CD4-positive, alpha-beta T cell treated with Interleukin-15 for 4 hours (primary cell): Measurements from ENCODE around the gene SLC6A11.

ENCODE experiments used
- DNase-seq: peaks from one replicate; pipeline ENCODE4 v3.0.0-alpha.2; 2020; ENCODE audit warnings: low spot score

SLC6A11 gene

DNA sequence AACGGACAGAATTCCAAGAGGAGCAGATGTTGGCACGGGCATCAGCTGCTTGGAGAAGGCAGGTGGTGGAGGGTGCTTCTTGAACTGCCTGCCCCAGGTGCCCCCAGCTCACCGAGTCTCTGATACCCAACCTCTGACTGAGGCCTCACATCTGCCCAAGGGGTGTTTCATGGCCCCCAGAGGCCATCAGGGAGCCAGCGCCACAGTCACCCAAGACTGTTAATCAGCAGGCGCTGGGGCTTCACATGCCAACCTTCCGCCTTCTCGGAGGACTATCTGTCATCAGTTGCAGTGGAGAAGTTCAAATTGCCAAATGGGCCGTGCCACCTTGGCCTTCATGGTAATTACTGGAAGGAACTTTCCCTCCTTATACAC is 114.6 kb downstream of the SLC6A11 start:
- DNase-seq: no peak

DNA sequence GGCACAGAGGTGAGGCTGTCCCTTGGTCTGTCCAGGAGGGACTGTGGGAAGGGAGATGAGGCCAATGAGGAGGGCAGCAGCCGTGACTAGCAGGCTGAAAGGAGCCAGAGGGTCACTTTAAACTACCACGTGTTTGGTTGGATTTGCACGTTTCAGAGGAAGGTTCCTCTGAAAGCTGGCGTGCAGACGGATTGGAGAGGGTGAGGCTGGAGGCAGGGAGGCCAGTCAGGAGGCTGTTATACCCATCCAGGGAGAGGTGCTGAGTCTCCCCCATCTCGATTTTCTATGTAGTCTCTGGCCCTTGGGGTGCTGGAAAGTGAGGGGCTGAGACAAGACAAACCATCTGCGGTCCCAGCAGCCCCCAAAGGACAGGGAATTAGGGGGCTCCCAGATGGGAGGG is 116.6 kb downstream of the SLC6A11 start:
- DNase-seq: no peak

DNA sequence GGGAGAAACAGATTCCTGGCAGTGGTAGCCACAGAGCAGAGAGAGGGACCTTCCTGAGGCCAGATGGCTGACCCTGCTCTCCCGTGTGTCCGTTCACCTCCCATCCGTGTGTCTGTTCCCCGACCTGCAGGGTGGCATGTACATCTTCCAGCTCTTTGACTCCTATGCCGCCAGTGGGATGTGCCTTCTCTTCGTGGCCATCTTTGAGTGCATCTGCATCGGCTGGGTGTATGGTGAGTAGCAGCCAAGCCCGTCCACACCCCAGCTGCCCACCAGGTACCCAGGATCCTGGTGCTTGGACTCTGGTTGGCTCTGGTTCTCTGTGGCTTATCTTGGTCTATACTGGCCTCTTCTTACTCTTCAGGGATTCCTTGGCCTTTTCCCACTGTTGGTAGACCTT is 117.0 kb downstream of the SLC6A11 start:
- DNase-seq: no peak

DNA sequence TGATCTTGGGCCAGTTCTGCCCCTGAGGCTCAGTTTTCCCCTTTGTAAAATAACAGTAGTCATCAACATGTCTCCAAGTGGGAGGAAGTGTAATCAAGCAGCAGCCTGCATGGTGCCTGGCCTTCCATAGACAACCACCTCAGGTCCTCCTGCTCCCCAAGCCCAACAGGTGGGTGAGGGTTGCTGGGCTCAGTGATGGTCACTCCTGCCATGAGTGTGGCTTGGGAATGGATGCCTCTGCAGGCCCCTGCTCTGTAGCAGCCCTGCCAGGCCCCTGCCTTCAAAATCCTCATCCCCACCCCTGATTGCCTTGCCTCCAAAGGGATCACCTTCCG is 117.4 kb downstream of the SLC6A11 start:
- DNase-seq: no peak

DNA sequence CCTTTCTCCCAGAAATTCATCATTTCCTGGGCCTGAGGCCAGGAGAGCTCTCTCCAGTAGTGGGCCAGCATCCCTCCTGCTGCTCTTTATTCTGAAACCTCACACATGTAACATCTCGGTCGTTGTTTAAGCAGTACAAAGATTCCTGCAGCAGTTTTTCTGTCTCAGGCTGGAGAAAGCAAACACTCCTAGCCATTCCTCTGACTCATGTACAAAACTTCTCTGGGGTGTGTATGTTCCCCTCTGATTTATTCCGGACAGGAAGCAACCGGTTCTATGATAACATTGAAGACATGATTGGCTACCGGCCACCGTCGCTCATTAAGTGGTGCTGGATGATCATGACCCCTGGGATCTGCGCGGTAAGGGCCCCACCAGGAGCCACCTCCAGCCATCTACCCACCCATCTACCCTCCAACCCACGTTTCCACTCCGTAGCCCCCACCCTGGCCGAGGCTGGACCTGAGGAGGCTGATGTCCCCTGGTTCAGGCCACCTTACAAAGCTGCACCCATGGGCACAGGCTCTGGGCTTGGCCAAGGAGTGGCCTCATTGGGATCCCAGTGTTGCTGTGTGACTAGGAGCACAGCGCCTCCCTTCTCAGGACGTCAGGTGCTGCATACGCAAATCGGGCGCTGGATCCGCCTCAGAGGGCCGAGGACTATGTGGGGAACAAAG is 117.9 kb downstream of the SLC6A11 start:
- no peak for DNase-seq

DNA sequence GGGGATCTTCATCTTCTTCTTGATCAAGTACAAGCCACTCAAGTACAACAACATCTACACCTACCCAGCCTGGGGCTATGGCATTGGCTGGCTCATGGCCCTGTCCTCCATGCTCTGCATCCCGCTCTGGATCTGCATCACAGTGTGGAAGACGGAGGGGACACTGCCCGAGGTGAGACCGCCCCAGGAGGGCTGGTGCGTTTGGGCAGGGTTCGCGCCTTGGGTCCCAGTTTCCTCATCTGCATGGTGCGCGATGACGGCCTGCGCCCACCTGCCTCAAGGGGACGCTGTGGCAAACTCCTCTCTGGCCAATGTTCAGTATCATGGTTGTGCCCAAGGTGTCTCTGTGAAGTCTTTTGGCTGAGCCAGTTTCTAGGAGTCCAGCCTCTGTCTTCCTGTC is 119.0 kb downstream of the SLC6A11 start:
- DNase-seq: no peak

DNA sequence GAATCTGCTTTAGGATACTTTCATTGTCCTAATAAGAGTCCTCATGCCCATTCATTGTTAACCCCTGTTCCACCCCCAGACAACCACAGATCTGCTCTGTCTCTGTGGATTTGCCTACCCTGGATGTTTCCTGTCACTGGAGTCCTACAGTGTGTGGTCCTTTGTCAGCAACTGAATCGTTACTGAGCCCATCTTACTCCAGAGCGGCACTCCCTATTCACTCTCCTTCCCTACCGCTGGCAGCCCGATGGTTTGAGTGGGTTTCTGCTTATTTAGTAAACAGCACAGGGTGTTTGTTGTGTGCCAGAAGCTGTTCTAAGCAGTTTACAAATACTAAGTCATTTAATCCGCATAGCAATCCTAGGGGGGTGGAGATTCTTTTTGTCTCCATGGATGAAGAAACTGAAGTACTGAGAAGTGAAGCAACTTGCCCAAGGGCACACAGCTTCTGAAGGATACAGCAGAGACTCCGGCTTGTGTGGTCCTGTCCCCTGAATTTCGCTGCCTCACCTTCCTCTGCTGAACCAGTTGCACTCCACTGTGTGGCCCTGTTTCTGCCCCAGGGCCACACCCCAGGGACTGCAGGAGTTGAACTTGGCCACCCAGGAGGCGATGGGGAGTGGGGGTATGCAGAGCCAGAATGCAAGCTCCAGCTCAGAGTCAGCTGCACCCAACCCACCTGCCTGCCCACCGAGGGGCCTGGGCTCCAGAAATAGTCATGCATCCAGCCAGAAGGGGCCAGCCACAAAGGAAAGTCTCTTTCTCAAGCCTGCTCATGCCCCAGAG is 120.0 kb downstream of the SLC6A11 start:
- no peak for DNase-seq

- no peak for DNase-seq
Measured at GRCh38 chr3:10936686-10937085, 120.7 kb downstream of the SLC6A11 start.

DNA sequence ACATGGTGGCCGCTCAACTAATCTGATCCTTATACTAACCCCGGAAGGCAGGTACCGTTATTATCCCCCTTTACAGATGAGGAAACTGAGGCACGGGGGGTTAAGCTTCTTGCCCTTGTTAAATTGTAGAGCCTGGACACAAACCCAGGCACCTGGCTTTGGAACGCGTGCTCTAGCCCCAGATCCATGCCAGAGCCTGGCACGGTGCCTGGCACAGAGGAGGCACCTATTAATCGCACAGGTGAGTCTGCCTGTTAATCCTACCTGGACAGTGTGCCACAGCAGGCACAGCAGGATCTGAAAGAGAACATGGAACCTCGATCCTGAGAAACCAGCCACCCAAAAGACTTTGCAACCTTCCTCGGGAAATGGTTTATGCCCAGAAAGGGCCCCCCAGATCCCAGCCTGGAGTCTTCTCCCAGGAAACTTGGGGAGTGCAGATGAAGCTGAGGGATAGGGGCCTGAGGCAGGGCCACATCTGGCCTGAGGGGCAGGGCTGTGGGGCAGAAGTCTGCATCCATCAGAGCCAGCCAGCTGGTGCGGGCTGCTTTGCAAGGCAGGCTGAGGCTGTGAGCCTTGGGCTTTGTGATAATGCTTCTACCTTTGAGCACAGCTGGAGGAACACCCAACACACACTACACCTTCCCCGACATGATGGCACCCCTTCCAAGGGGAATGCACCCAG is 121.3 kb downstream of the SLC6A11 start:
- no peak for DNase-seq

DNA sequence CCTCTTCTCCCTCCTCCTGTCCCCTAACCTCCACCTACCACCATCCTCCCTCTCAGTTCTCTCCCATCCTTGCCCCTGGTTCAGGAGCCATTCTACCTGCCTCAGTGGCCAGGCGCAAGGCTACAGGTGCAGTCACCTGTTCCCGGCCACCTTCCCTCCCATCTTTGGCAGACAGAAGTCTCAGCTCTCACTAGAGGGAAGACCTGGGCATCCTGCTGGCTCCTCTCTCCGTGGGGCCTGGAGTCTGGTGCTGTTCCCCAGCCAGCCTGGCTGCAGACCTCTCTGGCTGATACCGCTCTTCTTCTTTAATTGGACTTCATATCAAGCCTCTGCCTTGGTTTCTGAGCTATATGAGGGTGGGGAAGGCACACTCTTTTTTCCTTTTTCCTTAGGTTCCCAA is 123.5 kb downstream of the SLC6A11 start:
- DNase-seq: no peak

DNA sequence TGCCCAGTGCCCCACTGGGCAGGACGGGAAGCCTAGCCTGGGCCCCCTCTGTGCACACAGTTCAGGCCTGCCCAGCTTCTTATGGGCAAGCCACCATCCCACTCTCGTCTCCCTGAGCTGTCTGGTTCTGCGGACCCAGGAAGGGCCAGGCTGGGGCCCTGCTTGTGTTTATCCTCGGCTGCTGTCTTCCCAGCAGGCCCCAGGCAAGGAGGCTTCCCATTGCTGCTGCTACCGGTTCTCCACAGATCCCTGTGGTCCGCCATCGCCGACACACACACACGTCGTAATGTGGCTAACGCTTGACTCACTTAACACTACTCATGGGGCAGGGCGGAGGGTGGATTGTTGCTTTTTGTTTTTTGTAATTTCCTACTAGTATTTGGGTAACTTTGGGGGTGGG is 124.1 kb downstream of the SLC6A11 start:
- DNase-seq: no peak

DNA sequence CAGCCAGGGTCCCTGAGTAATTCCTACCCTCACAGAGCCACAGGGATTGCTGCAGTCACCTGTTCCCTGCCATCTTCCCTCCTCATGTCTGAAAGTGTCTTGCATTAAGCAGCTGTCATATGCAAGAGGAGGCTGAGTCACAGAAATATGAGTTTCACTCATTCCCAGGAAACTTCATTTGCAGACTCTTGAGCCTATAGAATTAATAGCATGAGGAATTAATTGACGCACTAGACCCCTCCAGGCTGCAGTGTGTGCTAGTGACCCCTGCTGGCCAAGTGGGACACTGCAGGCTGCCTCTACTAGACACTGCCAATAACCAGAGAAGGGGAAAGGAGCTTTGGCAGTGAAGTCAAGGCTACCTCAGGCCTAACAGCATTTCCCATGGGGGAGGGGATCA is 125.9 kb downstream of the SLC6A11 start:
- DNase-seq: no peak

DNA sequence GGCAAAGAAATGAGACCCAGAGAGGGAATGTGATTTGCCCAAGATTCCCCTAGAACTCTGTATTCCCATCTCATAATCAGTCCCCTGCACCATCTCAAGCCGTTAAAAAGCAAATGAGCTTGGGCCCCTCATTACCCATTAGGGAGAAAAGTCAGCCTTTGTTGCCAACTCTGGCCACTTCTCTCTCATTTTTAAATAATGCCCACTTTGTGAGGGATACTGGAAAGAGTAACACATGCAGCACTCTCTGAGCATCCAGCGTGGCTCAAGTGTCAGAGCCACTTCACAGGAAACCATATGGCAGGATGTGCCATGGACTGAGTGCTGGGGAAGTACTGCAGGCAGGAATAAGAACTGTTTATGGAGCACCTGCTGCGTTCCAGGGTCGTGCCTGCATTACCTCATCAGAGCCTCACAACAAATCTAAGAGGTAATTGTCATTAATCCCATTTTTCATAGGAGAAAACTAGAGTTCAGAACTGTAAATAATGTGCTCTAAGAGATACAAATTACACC is 126.7 kb downstream of the SLC6A11 start:
- DNase-seq: no peak

DNA sequence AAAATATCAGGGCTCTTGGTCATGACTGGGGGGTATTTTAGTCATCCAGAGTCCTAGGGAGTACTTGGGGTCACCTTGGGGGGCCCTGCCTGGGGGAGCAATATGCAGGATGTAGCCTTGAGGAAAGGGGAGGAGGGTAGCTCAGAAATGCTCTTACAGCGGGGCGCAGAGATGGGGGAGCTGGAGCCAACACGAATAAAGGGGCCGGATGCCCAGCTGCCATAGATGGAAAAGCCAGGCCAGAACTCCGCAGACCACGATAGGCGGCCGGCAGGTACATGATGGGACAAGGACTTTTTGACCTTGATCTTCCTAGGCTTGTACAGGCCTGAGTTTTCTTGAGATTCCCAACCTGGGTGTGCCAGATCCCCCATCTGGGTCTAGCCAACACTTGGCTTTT is 128.8 kb downstream of the SLC6A11 start:
- no peak for DNase-seq

DNA sequence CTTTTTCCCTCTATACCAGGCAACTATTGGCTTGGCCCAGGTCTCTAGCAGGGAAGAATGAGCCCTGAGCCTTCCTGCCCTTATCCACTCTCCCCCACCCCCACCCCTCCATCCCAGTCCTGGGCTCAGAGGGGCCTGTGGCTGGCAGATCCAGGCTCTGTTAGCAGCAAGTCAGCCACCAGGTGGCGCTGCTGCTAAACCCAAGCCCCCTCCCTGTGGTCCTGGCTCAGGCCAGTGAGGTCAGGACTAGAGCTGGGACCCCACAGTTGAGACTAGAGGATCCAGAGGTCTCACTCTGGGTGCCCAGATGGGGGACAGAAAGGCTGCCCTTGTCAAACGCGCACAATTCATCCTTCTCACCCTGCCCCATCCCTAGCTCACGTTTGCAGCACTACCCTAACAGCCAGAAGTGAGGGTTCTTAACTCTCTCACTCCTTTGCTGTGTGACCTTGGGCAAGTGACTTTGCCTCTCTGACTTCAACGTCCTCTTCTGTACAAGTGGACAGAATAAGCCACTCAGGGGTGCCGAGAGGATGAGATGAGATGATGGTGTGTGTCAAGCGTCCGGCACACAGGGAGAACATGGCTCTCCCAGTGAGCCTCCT is 129.8 kb downstream of the SLC6A11 start:
- peak; percentile 25 for DNase-seq

DNA sequence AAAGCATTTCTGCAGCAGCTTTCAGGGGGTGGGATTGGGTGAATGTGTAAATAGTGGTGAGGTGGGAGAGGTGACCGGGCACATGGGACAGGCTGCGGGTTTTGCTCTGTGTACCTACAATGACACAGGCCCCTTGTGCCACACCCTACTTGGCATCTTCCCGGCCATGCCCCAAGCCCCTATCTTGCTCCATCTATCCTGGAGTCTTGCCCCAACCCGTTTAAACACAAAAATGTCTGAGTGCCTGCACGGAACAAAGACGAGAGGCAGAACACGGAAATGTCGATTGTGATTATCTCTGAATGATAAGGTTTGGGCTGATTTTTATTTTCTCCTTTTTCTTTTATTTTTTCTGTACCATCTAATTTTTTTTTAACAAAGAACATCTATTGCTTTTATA is 130.5 kb downstream of the SLC6A11 start:
- DNase-seq: no peak

DNA sequence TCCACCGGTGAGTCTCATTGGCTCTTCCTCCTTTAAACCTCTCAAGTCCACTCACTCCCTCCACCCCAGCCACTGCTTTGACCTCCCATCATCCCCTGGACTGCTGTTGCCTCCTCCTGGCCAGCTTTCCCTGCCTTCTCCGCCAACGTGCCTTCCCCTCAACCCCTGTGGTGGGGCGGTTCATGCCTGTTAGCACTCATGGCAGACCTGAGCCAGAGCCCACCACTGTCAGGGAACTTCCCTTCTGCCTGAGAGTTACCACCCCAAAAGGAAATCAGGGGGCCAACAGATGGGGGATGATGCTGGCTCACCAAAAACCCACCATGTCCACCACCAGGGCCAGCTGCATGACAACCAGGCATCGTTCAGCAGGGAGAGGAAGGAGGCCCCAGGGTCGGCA is 132.3 kb downstream of the SLC6A11 start:
- no peak for DNase-seq

- DNase-seq: no peak
Measured at GRCh38 chr3:10949197-10949596, 133.2 kb downstream of the SLC6A11 start.

DNA sequence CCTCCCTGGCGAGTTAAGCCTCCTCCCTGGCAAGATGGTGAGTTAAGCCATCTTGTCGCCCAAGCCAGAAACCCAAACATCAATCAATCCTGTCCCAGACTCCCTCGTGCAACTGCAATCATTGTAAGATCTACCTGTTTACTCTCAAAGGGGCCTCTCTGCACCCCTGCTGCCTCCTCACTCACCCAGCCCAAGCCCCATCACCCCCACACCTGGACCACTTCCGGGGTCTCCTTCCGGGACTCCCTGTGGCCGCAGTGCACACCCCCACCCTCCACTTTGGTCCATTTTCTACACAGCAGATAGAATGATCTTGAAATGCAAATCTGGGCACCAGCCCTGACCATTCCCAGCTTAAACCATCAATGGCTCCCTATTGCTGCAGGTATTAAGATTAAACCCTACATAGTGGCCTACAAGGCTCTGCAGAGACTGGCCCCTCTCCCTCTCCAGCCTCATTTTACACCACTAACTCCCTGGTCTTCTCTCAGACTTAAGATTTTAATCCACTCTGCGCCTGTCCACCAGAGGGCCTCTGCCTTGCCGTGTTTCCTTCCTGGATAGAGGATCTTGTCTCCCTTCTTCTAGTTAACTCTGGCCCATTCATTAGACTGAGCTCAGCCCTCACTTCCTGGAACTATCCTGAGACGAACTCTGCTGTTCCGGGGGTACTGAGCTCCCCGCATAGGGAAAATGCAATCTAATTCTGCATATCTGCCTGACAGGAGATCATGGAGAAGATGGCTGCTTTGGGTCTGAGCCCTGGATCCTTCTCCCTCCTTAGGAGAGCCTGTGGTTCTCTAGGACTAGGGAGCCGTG is 134.7 kb downstream of the SLC6A11 start:
- DNase-seq: no peak

DNA sequence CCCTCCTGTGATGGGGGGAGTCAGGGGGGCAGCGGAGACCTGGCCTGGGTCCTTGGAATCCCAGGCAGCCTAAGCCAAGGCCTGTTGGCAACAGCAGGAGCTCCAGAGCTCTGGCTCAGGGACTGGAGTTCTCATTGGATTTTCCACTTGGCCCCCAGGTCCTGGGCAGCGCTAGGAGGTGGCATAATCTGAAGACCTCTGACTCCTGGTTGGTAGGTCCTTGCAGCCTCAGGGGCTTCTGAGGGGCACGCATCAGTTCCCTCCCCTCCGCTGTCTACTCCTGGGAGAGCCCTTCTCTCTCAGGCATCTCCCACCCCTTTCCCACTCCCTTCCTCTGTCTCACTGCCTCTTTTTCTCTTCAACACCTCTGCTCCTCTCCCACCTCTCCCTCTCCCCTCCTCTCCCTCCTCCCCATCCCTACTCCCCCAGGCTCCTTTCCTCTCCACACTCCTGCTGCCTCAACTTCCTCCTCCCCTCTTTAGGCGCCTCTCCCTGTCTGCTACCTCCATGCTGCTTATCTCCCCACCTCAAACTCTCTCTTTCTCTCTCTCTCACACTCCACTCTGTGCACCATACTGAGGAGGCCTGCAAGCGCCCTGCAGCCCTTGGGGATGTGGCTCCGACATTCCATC is 135.4 kb downstream of the SLC6A11 start:
- DNase-seq: no peak

GRCh38 chr3:10952525-10952924 is 136.5 kb downstream of the SLC6A11 start:
- DNase-seq: no peak
